NB4 (cell line): ENCODE results near the gene SMIM31.

ENCODE experiments used
- POLR2A ChIP-seq: IDR thresholded peaks from 2 replicates; pipeline ENCODE4 v1.6.1; 2011; ENCODE audit warnings: mild to moderate bottlenecking; ENCODE audit not compliant: insufficient read length; ENCODE audit errors: extremely low read depth
- TF ChIP-seq, protein P1 (sequence below): IDR thresholded peaks from one replicate; pipeline ENCODE4 v1.5.1; 2012; ENCODE audit warnings: low read depth, low read length

GRCh38 chr4:164753873-164754488, at the start of gene SMIM31:
- TF ChIP-seq, protein P1, sequence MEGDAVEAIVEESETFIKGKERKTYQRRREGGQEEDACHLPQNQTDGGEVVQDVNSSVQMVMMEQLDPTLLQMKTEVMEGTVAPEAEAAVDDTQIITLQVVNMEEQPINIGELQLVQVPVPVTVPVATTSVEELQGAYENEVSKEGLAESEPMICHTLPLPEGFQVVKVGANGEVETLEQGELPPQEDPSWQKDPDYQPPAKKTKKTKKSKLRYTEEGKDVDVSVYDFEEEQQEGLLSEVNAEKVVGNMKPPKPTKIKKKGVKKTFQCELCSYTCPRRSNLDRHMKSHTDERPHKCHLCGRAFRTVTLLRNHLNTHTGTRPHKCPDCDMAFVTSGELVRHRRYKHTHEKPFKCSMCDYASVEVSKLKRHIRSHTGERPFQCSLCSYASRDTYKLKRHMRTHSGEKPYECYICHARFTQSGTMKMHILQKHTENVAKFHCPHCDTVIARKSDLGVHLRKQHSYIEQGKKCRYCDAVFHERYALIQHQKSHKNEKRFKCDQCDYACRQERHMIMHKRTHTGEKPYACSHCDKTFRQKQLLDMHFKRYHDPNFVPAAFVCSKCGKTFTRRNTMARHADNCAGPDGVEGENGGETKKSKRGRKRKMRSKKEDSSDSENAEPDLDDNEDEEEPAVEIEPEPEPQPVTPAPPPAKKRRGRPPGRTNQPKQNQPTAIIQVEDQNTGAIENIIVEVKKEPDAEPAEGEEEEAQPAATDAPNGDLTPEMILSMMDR = no peak
- no peak for TF ChIP-seq POLR2A
